Tibial artery (tissue), 4 donors: Measurements from ENCODE around the gene TRAPPC10.

ENCODE experiments used
- DNase-seq, 2 donors: peaks; one replicate each; pipeline ENCODE4 v3.0.0-alpha.2; 2019
- H3K27ac ChIP-seq, 2 donors: fragments of 200-600 bp; sonication (generic) in 1 of 2; 1 replicate in 1 of 2; 2 replicates in 1 of 2; pipeline ENCODE4 v1.5.1; 2018 to 2019; ENCODE audit warnings: mild to moderate bottlenecking in 1 of 2
- H3K27me3 ChIP-seq, 2 donors: fragments of 200-600 bp; sonication (generic) in 1 of 2; one replicate each; pipeline versions ENCODE4 v1.5.1 to v1.6.0; 2016 to 2019
- H3K36me3 ChIP-seq, 3 donors: fragments of 200-600 bp; sonication (generic) in 2 of 3; one replicate each; pipeline ENCODE4 v1.5.1; 2016 to 2019; ENCODE audit warnings: mild to moderate bottlenecking in 2 of 3
- H3K4me1 ChIP-seq, 4 donors: fragments of 200-600 bp; sonication (generic) in 2 of 4; 1 replicate in 3 of 4; 2 replicates in 1 of 4; pipeline ENCODE4 v1.5.1; 2016 to 2019
- H3K4me3 ChIP-seq, 2 donors: fragments of 200-600 bp; sonication (generic) in 1 of 2; 1 replicate in 1 of 2; 2 replicates in 1 of 2; pipeline ENCODE4 v1.5.1; 2018 to 2019; ENCODE audit warnings: mild to moderate bottlenecking in 2 of 2
- H3K9me3 ChIP-seq, 3 donors: fragments of 200-600 bp; sonication (generic) in 1 of 3; one replicate each; pipeline ENCODE4 v1.5.1; 2016 to 2019
- intact Hi-C: fragments of 100-400 bp; cut with DNase I; formaldehyde crosslinking; loops from one replicate; pipeline ENCODE4 v1.15.0; 2023; ENCODE audit warnings: low total_unique reads
- TF ChIP-seq, protein P1 (sequence below), 2 experiments: fragments of 200-600 bp in 1 of 2; fragments of 450-650 bp in 1 of 2; IDR thresholded peaks; one replicate each; pipeline ENCODE4 v1.5.1; 2017 to 2019; ENCODE audit warnings: antibody characterized with exemption in 2 of 2, mild to moderate bottlenecking in 1 of 2, moderate library complexity in 1 of 2

TRAPPC10 gene

DNA sequence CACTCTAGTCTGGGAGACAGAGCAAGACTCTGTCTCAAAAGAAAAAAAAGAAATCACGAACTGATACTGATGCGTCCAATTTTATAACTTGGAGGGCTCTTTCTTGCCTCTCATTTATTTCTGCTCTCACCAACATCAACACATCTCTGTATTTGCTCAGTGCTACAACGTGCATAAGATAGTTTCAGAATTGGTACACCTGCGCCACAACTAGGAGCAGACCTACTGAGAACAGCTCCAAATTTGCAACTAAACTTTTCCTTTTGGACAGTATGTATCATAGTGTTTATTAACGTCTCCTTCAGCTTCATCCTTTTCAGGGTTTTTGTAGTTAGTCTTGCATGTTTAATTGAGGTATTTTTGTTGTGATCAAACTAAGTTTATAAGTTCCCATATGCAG, 27.7 kb downstream of the TRAPPC10 start:
- no peak overlapping the region for H3K27ac ChIP-seq
- H3K4me1 ChIP-seq: no peaks in the 10 kb centered on the region
- H3K9me3 ChIP-seq: no peaks in the 10 kb centered on the region
- intact Hi-C loops: no loop called here
- peaks cover 23 to 58% (median 31%) of the 10 kb centered on the region in 3 donors for H3K36me3 ChIP-seq
- DNase-seq: no peak
- no peaks in the 10 kb centered on the region for H3K27me3 ChIP-seq
- H3K4me3 ChIP-seq: no peak overlapping the region
- TF ChIP-seq, protein P1, sequence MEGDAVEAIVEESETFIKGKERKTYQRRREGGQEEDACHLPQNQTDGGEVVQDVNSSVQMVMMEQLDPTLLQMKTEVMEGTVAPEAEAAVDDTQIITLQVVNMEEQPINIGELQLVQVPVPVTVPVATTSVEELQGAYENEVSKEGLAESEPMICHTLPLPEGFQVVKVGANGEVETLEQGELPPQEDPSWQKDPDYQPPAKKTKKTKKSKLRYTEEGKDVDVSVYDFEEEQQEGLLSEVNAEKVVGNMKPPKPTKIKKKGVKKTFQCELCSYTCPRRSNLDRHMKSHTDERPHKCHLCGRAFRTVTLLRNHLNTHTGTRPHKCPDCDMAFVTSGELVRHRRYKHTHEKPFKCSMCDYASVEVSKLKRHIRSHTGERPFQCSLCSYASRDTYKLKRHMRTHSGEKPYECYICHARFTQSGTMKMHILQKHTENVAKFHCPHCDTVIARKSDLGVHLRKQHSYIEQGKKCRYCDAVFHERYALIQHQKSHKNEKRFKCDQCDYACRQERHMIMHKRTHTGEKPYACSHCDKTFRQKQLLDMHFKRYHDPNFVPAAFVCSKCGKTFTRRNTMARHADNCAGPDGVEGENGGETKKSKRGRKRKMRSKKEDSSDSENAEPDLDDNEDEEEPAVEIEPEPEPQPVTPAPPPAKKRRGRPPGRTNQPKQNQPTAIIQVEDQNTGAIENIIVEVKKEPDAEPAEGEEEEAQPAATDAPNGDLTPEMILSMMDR (IDR thresholded peaks at IDR 0.05): no peak

DNA sequence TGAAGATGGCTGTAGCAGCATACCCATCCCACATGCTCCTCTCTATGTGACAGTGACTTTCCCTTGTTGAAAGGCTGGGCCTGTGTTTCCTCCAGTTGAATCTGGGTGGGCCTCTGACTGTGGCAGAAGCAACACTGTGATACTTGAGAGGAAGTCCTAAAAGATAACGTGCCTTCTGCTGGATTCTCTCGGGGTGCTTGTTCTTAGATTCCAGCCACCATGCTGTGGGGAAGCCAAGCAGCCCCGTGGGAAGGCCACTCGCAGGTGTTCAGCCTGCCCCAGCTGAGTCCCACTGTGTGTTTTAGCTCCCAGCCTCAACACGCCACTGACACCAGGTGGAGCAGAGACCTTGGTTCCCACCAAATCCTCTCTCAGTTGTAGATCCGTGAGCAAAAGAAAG, 31.5 kb downstream of the TRAPPC10 start:
- peaks cover 0 to 4% (median 0%) of the 10 kb centered on the region in 4 donors for H3K4me1 ChIP-seq
- no peaks in the 10 kb centered on the region for H3K27me3 ChIP-seq
- peaks cover 0 to 25% (median 18%) of the 10 kb centered on the region in 3 donors for H3K36me3 ChIP-seq
- intact Hi-C loops: no loop called here
- no peaks in the 10 kb centered on the region for H3K9me3 ChIP-seq
- H3K27ac ChIP-seq: no peak overlapping the region
- H3K4me3 ChIP-seq: no peak overlapping the region
- TF ChIP-seq, protein P1 (IDR thresholded peaks at IDR 0.05): no peak
- no peak for DNase-seq

DNA sequence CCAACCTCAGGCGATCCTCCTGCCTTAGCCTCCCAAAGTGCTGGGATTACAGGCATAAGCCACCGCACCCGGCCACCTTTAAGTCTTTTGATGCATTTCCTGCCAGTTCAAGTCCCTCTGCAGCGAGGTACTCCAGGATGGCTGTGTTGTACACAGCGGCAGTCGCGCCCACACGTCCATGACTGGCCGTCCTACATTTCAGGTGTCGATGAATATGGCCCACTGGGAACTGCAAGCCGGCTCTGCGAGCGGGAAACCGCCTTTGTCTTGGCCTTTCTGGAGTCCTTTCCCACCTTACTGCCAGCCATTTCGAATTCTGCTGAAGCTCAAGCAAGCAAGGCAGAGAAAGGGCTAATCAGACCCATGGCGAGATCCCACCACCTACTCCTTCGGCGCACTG, 34.6 kb downstream of the TRAPPC10 start:
- TF ChIP-seq, protein P1 (IDR thresholded peaks at IDR 0.05): no peak
- peak in 1 of 2 donors; percentile 45 for DNase-seq
- intact Hi-C loops: no loop called here
- H3K36me3 ChIP-seq: peaks cover 0 to 11% (median 7%) of the 10 kb centered on the region in 3 donors
- no peak overlapping the region for H3K4me3 ChIP-seq
- H3K4me1 ChIP-seq: peaks cover 0 to 15% (median 0%) of the 10 kb centered on the region in 4 donors
- no peaks in the 10 kb centered on the region for H3K27me3 ChIP-seq
- no peak overlapping the region for H3K27ac ChIP-seq
- no peaks in the 10 kb centered on the region for H3K9me3 ChIP-seq

DNA sequence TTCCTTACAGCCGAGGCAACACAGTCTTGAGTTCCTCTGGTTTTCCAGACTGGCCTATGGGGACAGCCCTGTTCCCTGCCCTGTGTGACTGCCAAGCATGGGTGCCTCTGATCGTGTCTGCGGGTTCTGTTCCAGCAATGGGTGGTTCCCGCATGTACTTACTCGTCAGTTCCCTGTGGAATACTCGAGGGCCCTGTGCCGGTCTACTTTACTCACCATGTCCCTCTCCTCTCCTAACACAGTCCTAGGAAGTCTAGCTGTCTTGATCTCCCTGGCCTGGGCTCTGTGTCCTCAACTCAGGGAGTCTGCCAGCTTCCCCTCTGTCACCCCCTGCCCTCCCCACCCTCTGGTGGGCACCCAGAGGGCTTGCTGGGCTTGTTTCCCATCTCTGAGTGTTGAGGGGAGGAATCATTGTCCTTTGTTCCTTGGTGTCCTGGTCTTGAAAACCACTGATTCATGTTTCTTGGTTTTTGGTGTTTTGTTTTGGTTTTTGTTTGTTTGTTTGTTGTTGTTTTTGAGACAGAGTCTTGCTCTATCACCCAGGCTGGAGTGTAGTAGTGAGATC, 36.0 kb downstream of the TRAPPC10 start:
- Histone ChIP-seq H3K9me3 (no peaks in the 10 kb centered on the region), H3K27ac (no peak overlapping the region), H3K4me3 (no peak overlapping the region), H3K36me3 (peaks cover 0 to 11% (median 7%) of the 10 kb centered on the region in 3 donors), H3K4me1 (peaks cover 0 to 15% (median 0%) of the 10 kb centered on the region in 4 donors), H3K27me3 (no peaks in the 10 kb centered on the region)
- intact Hi-C loops: no loop called here
- TF ChIP-seq, protein P1 (IDR thresholded peaks at IDR 0.05): no peak
- peak in 1 of 2 donors; percentile 61 for DNase-seq

DNA sequence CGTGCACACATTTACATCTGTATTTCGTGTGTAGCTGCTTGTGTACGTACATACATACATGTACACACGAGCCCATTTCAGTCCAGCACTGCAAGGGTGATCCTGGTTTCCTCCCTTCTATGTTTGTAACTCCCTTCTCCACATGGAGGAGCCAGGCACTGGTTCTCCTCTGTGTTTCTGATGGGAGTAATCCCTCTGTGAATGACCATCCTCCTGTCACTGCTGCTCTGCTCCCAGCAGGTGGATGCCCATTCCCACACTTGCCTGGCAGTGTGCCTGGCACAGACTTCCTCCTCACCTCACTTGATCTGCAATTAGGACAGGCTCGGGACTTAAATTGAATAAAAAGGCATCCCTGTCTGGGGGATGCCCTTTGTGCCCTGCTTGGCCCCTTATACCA, 37.1 kb downstream of the TRAPPC10 start:
- H3K4me3 ChIP-seq: no peak overlapping the region
- intact Hi-C loops: no loop called here
- peaks cover 0 to 15% (median 0%) of the 10 kb centered on the region in 4 donors for H3K4me1 ChIP-seq
- TF ChIP-seq, protein P1 (IDR thresholded peaks at IDR 0.05): no peak
- H3K9me3 ChIP-seq: no peaks in the 10 kb centered on the region
- peak in 1 of 2 donors; percentile 32 for DNase-seq
- no peak overlapping the region for H3K27ac ChIP-seq
- no peaks in the 10 kb centered on the region for H3K27me3 ChIP-seq
- peaks cover 0 to 19% (median 7%) of the 10 kb centered on the region in 3 donors for H3K36me3 ChIP-seq
